Activated CD8-positive, alpha-beta memory T cell treated with anti-CD3 and anti-CD28 coated beads, Interleukin-2, amount 50 U/mL, for 1 hour (primary cell): Measurements from ENCODE around the gene CUBN.

Experiments used
- DNase-seq: peaks from one replicate; pipeline ENCODE4 v3.0.0-alpha.2; 2020; ENCODE audit errors: extremely low read depth

Gene CUBN

GRCh38 chr10:17109046-17109445 is 20.6 kb downstream of the CUBN start:
- DNase-seq: no peak

DNA sequence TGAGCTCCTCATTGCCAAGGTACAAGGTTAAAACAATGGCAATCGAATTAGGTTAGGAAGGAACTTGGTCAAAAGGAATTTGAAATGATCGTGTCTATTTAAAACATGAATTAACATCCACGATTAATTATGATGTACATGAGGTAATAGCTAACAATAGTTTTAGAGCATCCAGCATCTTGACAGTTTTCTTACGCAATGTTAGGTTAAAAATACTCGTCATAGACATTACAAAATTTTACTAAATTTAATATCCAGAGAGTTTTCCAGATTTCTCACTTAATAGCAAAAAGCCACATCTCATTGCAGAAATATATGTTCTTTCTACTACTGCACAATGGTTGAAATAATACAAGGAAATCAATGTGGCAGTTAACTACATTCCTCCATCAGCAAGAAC is 22.6 kb downstream of the CUBN start:
- DNase-seq: no peak

GRCh38 chr10:17101910-17102266 is 27.7 kb downstream of the CUBN start:
- no peak for DNase-seq

DNA sequence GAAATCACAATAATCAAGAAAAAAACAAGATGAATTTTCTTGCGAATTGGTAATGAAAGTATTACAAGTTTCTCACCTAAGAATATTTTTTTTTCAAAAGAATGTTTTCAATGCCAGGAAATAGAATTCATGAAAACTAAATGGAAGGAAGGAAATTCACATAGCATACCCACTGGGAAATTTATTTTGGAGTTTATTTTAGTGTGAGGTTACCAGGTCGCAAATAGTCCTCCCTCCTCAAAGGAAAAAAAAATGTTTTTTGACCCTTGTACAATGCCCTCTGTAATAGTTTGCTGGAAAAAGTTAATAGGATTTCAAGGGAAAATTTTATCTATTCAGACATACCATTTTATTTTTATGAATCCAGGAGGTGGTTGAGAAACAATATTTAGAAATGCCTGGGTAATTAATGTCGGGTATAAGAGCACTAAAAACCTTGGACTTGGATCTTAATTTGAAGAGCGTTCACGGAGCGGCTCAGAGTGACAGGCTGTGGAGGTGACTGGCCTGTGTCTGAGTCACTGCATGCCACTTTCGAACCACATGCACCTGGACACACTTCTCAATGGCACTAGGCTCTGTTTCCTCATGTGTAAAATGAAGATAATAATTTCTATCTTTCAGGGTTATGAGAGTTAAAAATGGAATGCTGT is 28.2 kb downstream of the CUBN start:
- DNase-seq: no peak

- DNase-seq: no peak
Observed at GRCh38 chr10:17100586-17100985, 29.0 kb downstream of the CUBN start.

DNA sequence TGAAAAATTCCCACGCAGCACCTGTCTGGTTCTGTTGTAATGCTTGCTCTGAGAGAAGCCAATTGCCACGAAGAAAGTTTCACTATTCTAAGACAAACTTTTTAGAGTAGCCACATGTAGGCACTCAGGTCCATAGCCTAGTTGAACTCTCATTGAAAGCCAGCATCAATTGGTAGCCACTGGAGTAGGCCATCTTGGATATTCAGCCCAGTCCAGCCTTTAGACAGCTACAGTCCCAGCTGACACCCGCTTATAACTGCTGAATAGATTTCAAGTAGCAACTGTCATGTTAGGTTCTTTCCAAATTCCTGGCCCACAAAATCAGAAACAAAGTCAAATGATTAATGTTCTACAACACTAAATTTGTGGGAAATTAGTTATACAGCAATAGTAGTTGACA is 31.6 kb downstream of the CUBN start:
- DNase-seq: no peak

DNA sequence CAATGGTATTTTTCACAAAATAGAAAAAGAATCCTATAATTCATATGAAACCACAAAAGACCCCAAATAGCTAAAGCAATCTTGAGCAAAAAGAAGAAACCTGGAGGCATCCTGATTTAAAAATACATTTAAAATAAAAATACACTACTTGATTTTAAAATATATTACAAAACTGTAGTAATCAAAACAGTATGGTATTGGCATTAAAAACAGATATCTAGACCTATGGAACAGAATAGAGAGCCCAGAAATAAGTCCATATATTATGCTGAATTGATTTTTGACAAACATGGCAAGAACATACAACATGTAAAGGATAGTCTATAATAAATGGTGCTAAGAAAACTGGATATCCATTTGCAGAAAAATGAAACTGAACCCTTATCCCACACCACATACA is 34.8 kb downstream of the CUBN start:
- DNase-seq: no peak

GRCh38 chr10:17092986-17093803 is 36.4 kb downstream of the CUBN start:
- DNase-seq: no peak

DNA sequence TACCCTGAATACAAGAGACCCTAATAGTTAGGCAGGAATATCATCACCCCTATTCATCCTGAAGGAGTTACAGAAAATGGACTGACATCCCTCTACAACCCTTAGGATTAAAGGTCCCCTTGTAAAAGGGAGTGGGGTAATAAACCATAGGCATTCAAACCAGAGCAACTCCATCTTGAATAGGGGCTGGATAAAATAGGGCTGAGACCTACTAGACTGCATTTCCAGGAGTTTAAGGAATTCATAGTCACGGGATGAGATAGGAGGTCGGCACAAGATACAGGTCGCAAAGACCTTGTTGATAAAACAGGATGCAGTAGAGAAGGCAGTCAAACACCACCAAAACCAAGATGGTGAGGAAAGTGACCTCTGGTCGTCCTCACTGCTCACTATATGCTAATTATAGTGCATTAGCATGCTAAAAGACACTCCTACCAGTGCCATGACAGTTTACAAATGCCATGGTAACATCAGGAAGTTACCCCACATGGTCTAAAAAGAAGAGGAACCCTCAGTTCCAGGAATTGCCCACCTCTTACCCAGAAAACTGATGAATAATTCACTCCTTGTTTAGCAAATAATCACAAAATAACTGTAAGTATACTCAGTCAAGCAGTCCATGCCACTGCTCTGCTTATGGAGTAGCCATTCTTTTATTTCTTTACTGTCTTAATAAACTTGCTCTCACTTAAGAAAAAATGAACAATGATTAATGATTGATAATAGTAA is 37.2 kb downstream of the CUBN start:
- no peak for DNase-seq

GRCh38 chr10:17088118-17088806 is 41.3 kb downstream of the CUBN start:
- DNase-seq: no peak

DNA sequence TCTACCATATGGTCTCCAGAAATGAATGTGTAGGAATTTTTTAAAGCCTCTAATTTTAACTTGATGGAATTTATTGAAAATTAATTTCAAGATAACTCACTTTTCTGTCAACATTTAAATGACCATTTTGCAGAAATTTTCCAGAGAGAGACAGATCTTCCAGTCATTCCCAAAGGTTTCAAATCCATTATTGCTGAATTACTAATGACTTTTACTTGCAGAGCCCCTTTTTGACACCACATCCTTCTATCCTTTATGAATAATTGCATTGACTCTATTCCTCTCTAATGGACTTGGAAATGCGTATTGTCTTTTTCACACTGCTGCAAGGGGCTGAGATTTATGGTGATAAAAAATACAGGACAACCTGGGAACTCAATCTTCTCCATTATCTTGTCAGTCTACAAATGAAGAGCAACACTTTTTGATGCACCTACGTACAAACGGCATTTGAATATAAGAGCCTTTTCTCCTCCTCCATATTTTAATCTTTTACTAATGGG is 42.7 kb downstream of the CUBN start:
- no peak for DNase-seq

GRCh38 chr10:17085011-17085725 is 44.4 kb downstream of the CUBN start:
- DNase-seq: no peak

- no peak for DNase-seq
Observed at GRCh38 chr10:17084258-17084657, 45.4 kb downstream of the CUBN start.

- no peak for DNase-seq
Observed at GRCh38 chr10:17081431-17081830, 48.2 kb downstream of the CUBN start.

DNA sequence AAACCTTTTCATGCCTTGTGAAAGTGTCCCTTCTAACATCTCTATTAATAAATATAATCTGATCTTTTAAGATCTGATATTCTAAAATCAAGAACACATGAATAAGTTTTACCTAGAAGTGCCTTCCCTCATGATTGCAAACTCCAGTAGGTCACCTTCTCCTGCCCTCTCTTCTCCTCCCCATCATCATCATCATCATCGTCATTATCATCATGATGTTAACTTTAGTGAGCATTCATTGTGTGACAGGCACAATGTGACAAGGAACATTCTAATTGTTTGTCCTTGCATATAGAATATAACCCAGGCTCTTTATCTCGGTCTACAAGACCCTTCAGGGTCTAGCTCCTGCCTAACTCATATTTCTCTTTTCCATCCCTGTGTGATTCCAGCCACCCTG is 51.7 kb downstream of the CUBN start:
- no peak for DNase-seq

- DNase-seq: no peak
Observed at GRCh38 chr10:17077346-17077781, 52.2 kb downstream of the CUBN start.

DNA sequence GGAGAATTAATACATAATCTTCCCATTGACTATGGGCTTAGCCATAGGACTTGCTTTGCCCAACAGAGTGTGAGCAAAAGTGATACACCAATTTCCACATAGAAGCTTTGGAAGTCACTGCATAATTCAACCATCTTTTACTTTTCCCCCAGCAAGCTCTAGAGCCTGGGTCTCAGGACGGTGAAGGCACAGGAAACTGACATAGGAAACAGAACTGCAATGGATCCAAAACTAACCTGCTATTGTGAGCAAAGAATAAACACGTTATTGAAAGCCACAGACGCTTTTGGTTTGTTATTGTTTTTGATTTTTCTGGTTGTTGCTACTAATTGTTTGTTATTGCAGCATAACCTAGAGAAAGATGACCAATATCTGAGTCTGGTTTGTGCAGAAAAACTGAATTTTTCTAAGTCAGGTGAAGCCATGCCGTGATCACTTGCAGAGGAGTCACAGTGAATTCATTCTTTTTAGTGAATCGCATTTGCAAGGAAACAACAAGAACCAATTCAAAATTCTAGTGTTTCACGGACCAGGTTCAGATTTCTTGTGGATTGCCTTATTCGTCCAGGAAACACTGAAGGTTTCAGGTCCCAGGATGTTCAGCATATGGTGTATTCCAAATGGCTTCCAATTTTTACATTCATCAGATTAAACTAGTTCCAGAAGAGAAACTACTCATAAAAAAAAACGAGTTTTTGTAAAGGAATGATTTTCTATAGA is 52.8 kb downstream of the CUBN start:
- DNase-seq: no peak

DNA sequence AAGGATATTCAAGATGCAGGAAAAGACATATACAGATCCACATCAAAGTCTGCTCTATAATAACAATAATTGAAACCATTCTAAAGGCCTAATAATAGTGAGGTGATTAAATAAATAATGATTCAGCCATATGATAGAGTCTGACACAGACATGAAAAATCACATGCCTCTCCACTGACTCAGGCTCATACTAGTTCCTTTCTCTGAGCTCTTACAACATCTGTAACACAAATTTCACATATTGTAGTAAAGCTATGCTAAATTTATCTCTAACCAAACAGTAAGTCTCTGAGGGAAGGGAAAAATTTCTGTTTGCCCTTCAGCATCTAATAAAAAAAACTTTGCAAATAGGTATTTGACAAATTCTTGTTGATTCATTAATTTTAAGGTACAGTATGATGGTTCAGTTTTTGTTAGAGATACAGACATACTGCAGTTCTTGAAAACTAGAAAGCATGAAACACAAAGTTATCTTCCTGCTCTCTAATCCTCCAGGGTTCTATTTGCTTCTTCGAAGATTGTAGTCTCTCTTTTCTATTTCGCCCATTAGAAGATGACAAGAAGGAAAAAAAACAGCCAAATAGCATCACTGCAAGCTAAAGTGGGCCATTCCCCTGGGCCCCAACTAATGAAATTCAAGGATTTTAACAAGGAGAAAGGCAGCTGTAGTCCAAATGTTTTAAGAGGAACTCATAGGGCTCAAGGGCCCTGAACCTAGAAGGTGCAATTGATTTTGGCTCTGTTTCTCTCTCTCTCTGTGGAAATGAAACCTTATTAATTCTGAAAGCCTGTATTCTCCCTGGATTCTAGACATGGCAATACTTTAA is 53.9 kb downstream of the CUBN start:
- no peak for DNase-seq

DNA sequence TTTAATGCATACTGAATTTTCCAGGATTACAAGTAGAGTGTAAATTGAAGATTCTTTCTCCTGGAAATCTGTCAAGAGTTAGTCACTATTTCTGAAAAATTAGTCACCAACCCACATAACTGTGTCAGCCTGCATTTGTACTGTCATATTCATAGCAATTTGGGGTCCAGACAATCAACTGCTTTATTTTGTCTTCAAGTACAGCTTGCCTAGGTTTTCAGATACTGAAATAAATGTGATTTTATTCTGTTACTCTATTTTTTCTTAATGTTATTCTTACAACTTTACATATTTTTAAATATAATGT is 55.1 kb downstream of the CUBN start:
- DNase-seq: no peak
